K562 (cell line): ENCODE data around the gene DAB2IP. TPM values are rescaled to one million over a fixed set of nuclear protein-coding genes. Genes with fewer than 3 reads are reported as not detected.

Source experiments
- ATAC-seq: fragments of 200-7000 bp; cut with Tn5 transposase; 3 replicates; pipeline ENCODE4 v1.9.1; 2020; ENCODE audit warnings: moderate library complexity
- BruUV-seq: library from RNA; stranded (reverse); fragments of 400-500 nt; replicated peaks from 2 replicates; lab custom pipeline; 2021; lab: Mats Ljungman, UMichigan
- CTCF ChIA-PET: fragments of 300-600 bp; formaldehyde crosslinking; extraction: SDS; loops from one replicate; lab custom pipeline; 2021; ENCODE audit warnings: low intra/inter-chr PET ratio; lab: Yijun Ruan, JAX
- POLR2A ChIA-PET: fragments of 300-600, 350-650 bp; sonication (Branson Sonifier 250); formaldehyde crosslinking; extraction: SDS; loops from one replicate; lab custom pipeline; 2021; ENCODE audit warnings: antibody characterized with exemption, inconsistent platforms; lab: Yijun Ruan, JAX
- DNase-seq, 4 experiments: peaks; one replicate each; pipeline versions ENCODE4 v3.0.0 to v3.0.0-alpha.2; 2011 to 2018; ENCODE audit warnings: low spot score in 3 of 4, mixed read lengths in 3 of 4; ENCODE audit errors: extremely low read depth in 1 of 4
- FAIRE-seq: peaks from 2 replicates; lab custom pipeline; 2011; peaks lifted over from hg19 to GRCh38; lab: Jason Lieb, UNC
- H2AFZ ChIP-seq: 2 replicates; pipeline ENCODE4 v1.6.0; 2011; ENCODE audit warnings: low read depth, low read length, control low read depth, inconsistent platforms
- H3K27ac ChIP-seq: fragments of 200-600 bp; 3 replicates; pipeline ENCODE4 v1.8.0; 2011; ENCODE audit warnings: low read depth, mild to moderate bottlenecking, control low read depth, inconsistent platforms, low read length, moderate library complexity, mixed read lengths; ENCODE audit errors: extremely low read depth
- H3K27me3 ChIP-seq, 2 experiments: fragments of 300-600 bp in 1 of 2; 2 replicates in 1 of 2; 3 replicates in 1 of 2; pipeline versions ENCODE4 v1.6.0 to v1.8.0; 2011; ENCODE audit warnings: inconsistent platforms in 2 of 2, low read length in 2 of 2, mild to moderate bottlenecking in 1 of 2, mixed read lengths in 1 of 2, moderate library complexity in 1 of 2; ENCODE audit not compliant: control insufficient read depth in 2 of 2, insufficient read depth in 2 of 2
- H3K36me3 ChIP-seq: fragments of 300-600 bp; 3 replicates; pipeline ENCODE4 v1.8.0; 2011; ENCODE audit warnings: mild to moderate bottlenecking, low read length, inconsistent platforms; ENCODE audit not compliant: control insufficient read depth, insufficient read depth
- H3K4me1 ChIP-seq, 2 experiments: fragments of 200-600 bp in 1 of 2; replicated peaks in 1 of 2; 2 replicates in 1 of 2; 3 replicates in 1 of 2; pipeline versions ENCODE4 v1.5.1 to v1.8.0; 2011; ENCODE audit warnings: inconsistent platforms in 2 of 2, low read length in 2 of 2, mild to moderate bottlenecking in 1 of 2, mixed read lengths in 1 of 2, moderate library complexity in 1 of 2; ENCODE audit not compliant: control insufficient read depth in 2 of 2, insufficient read depth in 2 of 2
- H3K4me2 ChIP-seq: 2 replicates; pipeline ENCODE4 v1.6.1; 2011; ENCODE audit warnings: low read length, control low read depth, inconsistent platforms, mixed read lengths; ENCODE audit not compliant: insufficient read depth
- H3K4me3 ChIP-seq: fragments of 200-600 bp; sonication (generic), shearing (Covaris generic); 2 replicates; pipeline ENCODE4 v1.5.1; 2016; ENCODE audit warnings: control low read depth, inconsistent platforms
- H3K79me2 ChIP-seq: fragments of 200-600 bp; 3 replicates; pipeline ENCODE4 v1.8.0; 2011; ENCODE audit warnings: low read length, inconsistent platforms; ENCODE audit not compliant: control insufficient read depth, insufficient read depth
- H3K9ac ChIP-seq, 2 experiments: 2 replicates each; pipeline versions ENCODE4 v1.6.0 to v1.6.1; 2011; ENCODE audit warnings: low read depth in 2 of 2, low read length in 2 of 2, control low read depth in 1 of 2, inconsistent platforms in 1 of 2, mild to moderate bottlenecking in 1 of 2, mixed read lengths in 1 of 2; ENCODE audit not compliant: insufficient read depth in 1 of 2
- H3K9me1 ChIP-seq: one replicate; pipeline ENCODE4 v1.6.0; 2011; ENCODE audit warnings: inconsistent platforms, mild to moderate bottlenecking, low read length, moderate library complexity; ENCODE audit not compliant: control insufficient read depth, insufficient read depth
- H3K9me3 ChIP-seq: replicated peaks from 2 replicates; pipeline ENCODE4 v1.5.1; 2011; ENCODE audit warnings: low read depth, low read length, inconsistent platforms; ENCODE audit not compliant: control insufficient read depth, insufficient read depth
- H4K20me1 ChIP-seq: replicated peaks from 2 replicates; pipeline ENCODE4 v1.6.1; 2011; ENCODE audit warnings: low read length, inconsistent platforms, mixed read lengths; ENCODE audit not compliant: control insufficient read depth, insufficient read depth
- GABPA ChIP-seq: fragments of 200-800 bp; sonication (Bioruptor generic); conservative IDR thresholded peaks from 2 replicates; pipeline ENCODE4 v1.6.1; 2016; ENCODE audit warnings: low read depth, missing genetic modification characterization, missing compliant biosample characterization
- MCM7 ChIP-seq, 2 experiments: fragments of 450-650 bp; IDR thresholded peaks; 2 replicates each; pipeline ENCODE4 v1.6.1; 2016 to 2018
- NR2C2 ChIP-seq, 2 experiments: fragments of 200-800 bp in 1 of 2; sonication (Bioruptor generic) in 1 of 2; sonication (generic) in 1 of 2; formaldehyde crosslinking in 1 of 2; IDR thresholded peaks; 2 replicates each; pipeline versions ENCODE4 v1.6.1 to v1.8.0; 2016 to 2022; ENCODE audit warnings: mild to moderate bottlenecking in 1 of 2, missing compliant biosample characterization in 1 of 2, missing genetic modification characterization in 1 of 2, missing genetic modification reagents in 1 of 2
- RBM17 ChIP-seq: fragments of 200-400 bp; formaldehyde crosslinking; IDR thresholded peaks from 2 replicates; pipeline ENCODE4 v1.6.1; 2017; ENCODE audit warnings: low read depth, mild to moderate bottlenecking, low read length, borderline replicate concordance
- ZBTB33 ChIP-seq: sonication (generic); formaldehyde crosslinking; IDR thresholded peaks from 2 replicates; pipeline ENCODE4 v1.8.1; 2023; ENCODE audit warnings: mild to moderate bottlenecking, missing genetic modification reagents
- WGBS: fragments of 100-300 bp; shearing (Covaris generic); methylation state at CpG from one replicate; pipeline ENCODE4 v1.1.6; 2016; ENCODE audit warnings: low coverage, mixed read lengths; ENCODE audit not compliant: insufficient coverage; ENCODE audit errors: missing lambda C conversion rate; 5-methylcytosine and 5-hydroxymethylcytosine counted together
- in situ Hi-C: fragments of 300-500 bp; cut with MboI; formaldehyde crosslinking; loops from 4 replicates; pipeline ENCODE4 v1.15.0; 2018; ENCODE audit warnings: inconsistent platforms, mixed read lengths
- intact Hi-C: fragments of 100-400 bp; cut with micrococcal nuclease; formaldehyde crosslinking; loops from 2 replicates; pipeline ENCODE4 v1.14.2; 2022
- polyA plus RNA-seq, 8 experiments: library from polyadenylated mRNA; depleted of rRNA in 4 of 8; stranded (reverse) in 5 of 8; unstranded in 3 of 8; fragments of >200 nt; fragmentation: Nextera tagmentation in 2 of 8; fragmentation: Illumina TruSeq in 1 of 8; extraction: Ambion mirVana in 2 of 8; extraction: Trizol in 1 of 8; gene quantifications; 2 replicates each; pipeline versions ENCODE4 v1.2.1 to v1.2.3, GENCODE V29; 2011 to 2014; ENCODE audit warnings: inconsistent platforms in 1 of 8, missing spikeins in 1 of 8
- total RNA-seq, 7 experiments: library from RNA; depleted of rRNA in 6 of 7; stranded (reverse); fragments of >200 nt in 6 of 7; fragmentation: Illumina TruSeq in 2 of 7; extraction: Trizol in 2 of 7; gene quantifications; 2 replicates each; pipeline versions ENCODE4 v1.2.1 to v1.2.3, GENCODE V29; 2011 to 2021; ENCODE audit warnings: low replicate concordance in 1 of 7
- TF ChIP-seq, protein P1 (sequence below): sonication (generic); formaldehyde crosslinking; IDR thresholded peaks from 2 replicates; pipeline ENCODE4 v1.5.0; 2020; ENCODE audit warnings: missing genetic modification reagents

DAB2IP gene
- total and polyA plus RNA-seq, 9 of the 15 experiments (the other 6 are each of a cell fraction or from before 2014, with no cell fraction given), result 0.04 to 0.31 (median 0.08) TPM; not detected in 5

DNA sequence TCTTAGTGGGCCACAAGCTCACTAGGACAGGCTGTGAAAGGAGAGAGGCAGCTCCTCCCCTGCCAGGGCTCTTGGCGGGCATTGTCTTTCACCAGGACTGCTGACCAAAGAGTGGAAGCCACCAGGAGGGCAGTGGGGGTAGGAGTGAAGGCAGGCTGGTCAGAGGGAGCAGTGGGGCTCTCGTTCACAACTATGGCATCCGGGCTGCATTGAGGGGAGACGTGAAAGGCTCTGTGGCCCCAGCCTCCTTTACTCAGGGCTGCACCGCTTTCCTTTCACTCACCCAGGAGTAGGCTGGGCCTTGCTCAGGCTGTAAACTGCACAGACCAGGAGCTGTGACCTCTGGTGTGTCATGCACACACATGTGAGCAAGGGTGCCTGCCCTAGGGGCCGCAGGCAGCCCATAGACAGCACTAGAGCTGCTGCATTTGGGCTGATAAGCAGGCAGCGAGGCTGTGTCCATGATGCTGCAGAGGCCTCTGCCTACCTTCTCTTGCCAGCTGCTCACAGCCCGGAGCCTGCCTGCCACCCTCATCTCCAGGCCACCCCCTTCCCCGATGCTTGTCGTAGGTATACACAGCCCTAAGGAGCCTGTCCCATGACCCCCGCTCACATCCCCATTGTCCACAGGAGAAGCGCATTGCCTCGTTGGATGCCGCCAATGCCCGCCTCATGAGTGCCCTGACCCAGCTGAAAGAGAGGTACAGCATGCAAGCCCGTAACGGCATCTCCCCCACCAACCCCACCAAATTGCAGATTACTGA is 130.4 kb downstream of the DAB2IP start:
- Histone ChIP-seq H3K4me3 (no peak overlapping the region), H3K9me1 (no peaks in the 10 kb centered on the region), H3K36me3 (no peaks in the 10 kb centered on the region), H3K4me1 (peaks cover 0 to 8% of the 10 kb centered on the region in 2 experiments; a peak in 1 of 5 replicates), H3K4me2 (no peak overlapping the region), H3K9me3 (no peaks in the 10 kb centered on the region), H2AFZ (no peak overlapping the region), H3K27ac (no peak overlapping the region), H3K9ac (no peak overlapping the region), H4K20me1 (no peaks in the 10 kb centered on the region), H3K79me2 (no peaks in the 10 kb centered on the region), H3K27me3 (peaks cover 18 to 73% of the 10 kb centered on the region in 2 experiments)
- TF ChIP-seq, protein P1, sequence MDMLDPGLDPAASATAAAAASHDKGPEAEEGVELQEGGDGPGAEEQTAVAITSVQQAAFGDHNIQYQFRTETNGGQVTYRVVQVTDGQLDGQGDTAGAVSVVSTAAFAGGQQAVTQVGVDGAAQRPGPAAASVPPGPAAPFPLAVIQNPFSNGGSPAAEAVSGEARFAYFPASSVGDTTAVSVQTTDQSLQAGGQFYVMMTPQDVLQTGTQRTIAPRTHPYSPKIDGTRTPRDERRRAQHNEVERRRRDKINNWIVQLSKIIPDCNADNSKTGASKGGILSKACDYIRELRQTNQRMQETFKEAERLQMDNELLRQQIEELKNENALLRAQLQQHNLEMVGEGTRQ, result no peak
- TF ChIP-seq RBM17 (no peak), NR2C2 (CRISPR knock-in tag; IDR thresholded peaks at IDR 0.05) (no peak), NR2C2 (tag; IDR thresholded peaks at IDR 0.05) (no peak), GABPA (tag) (no peak), ZBTB33 (CRISPR knock-in tag) (no peak), MCM7 (IDR thresholded peaks at IDR 0.05) (no peak)
- no peak for ATAC-seq
- CTCF ChIA-PET, result no interaction called here
- in situ Hi-C loops, result no loop called here
- no peak for DNase-seq
- under 1% methylated on average over 17 of the region's 17 CpGs for WGBS
- POLR2A ChIA-PET, result interaction anchor here (0.7 kb wide), 1 partner anchor 23 kb away, joined by 3 read pairs; no protein-coding TSS in a partner anchor
- intact Hi-C loops, result no loop called here
- no TSS peak for BruUV-seq
- FAIRE-seq, result no peak
